H9 (cell line): ENCODE measurements around the gene PKN1. TPM values are rescaled to one million over a fixed set of nuclear protein-coding genes. Genes with fewer than 3 reads are reported as not detected.

Experiments used
- DNase-seq: peaks from one replicate; pipeline ENCODE4 v3.0.0-alpha.2; 2017
- H2AFZ ChIP-seq: one replicate; pipeline ENCODE4 v1.6.1; 2013; ENCODE audit warnings: mild to moderate bottlenecking, low read length, control low read depth, moderate library complexity
- H2AK5ac ChIP-seq: 2 replicates; pipeline ENCODE4 v1.6.1; 2013; ENCODE audit warnings: low read length, control low read depth, mixed read lengths; ENCODE audit not compliant: insufficient read length
- H2BK120ac ChIP-seq: one replicate; pipeline ENCODE4 v1.6.1; 2013; ENCODE audit warnings: low read depth, mild to moderate bottlenecking, low read length, control low read depth, inconsistent platforms; ENCODE audit not compliant: poor library complexity, severe bottlenecking
- H2BK12ac ChIP-seq: 2 replicates; pipeline ENCODE4 v1.6.1; 2013; ENCODE audit warnings: low read length, control low read depth, mixed read lengths, low read depth; ENCODE audit not compliant: insufficient read length
- H2BK15ac ChIP-seq: 2 replicates; pipeline ENCODE4 v1.6.1; 2013; ENCODE audit warnings: low read depth, low read length, control low read depth
- H2BK20ac ChIP-seq: one replicate; pipeline ENCODE4 v1.6.1; 2013; ENCODE audit warnings: low read depth, mild to moderate bottlenecking, low read length, control low read depth, inconsistent platforms; ENCODE audit not compliant: poor library complexity, severe bottlenecking
- H2BK5ac ChIP-seq: 2 replicates; pipeline ENCODE4 v1.6.1; 2013; ENCODE audit warnings: low read length, control low read depth, mixed read lengths; ENCODE audit not compliant: insufficient read length
- H3K14ac ChIP-seq: 2 replicates; pipeline ENCODE4 v1.6.1; 2013; ENCODE audit warnings: low read length, control low read depth; ENCODE audit not compliant: insufficient read depth
- H3K18ac ChIP-seq: 2 replicates; pipeline ENCODE4 v1.6.1; 2013; ENCODE audit warnings: low read depth, mild to moderate bottlenecking, mixed read lengths, low read length, control low read depth; ENCODE audit not compliant: insufficient read length
- H3K23ac ChIP-seq: 2 replicates; pipeline ENCODE4 v1.6.1; 2013; ENCODE audit warnings: low read length, control low read depth, mixed read lengths, low read depth; ENCODE audit not compliant: insufficient read length
- H3K23me2 ChIP-seq: 2 replicates; pipeline ENCODE4 v1.6.1; 2013; ENCODE audit warnings: low read depth, mild to moderate bottlenecking, mixed read lengths, low read length, control low read depth; ENCODE audit not compliant: insufficient read length, poor library complexity, severe bottlenecking
- H3K27ac ChIP-seq: 2 replicates; pipeline ENCODE4 v1.5.1; 2013; ENCODE audit warnings: low read length, control low read depth, mixed read lengths, low read depth; ENCODE audit not compliant: insufficient read length
- H3K27me3 ChIP-seq: 2 replicates; pipeline ENCODE4 v1.6.1; 2013; ENCODE audit warnings: low read length, control low read depth, inconsistent platforms; ENCODE audit not compliant: insufficient read depth
- H3K4ac ChIP-seq: 2 replicates; pipeline ENCODE4 v1.6.1; 2013; ENCODE audit warnings: low read depth, mild to moderate bottlenecking, control low read depth, inconsistent platforms, low read length, moderate library complexity
- H3K4me1 ChIP-seq: 2 replicates; pipeline ENCODE4 v1.6.1; 2013; ENCODE audit warnings: low read length, control low read depth, inconsistent platforms; ENCODE audit not compliant: insufficient read depth
- H3K4me2 ChIP-seq: 2 replicates; pipeline ENCODE4 v1.6.1; 2013; ENCODE audit warnings: low read length, control low read depth, mixed read lengths; ENCODE audit not compliant: insufficient read length, insufficient read depth
- H3K56ac ChIP-seq: 2 replicates; pipeline ENCODE4 v1.6.1; 2013; ENCODE audit warnings: low read depth, mild to moderate bottlenecking, mixed read lengths, low read length, control low read depth; ENCODE audit not compliant: insufficient read length
- H3K79me1 ChIP-seq: 2 replicates; pipeline ENCODE4 v1.6.1; 2013; ENCODE audit warnings: low read depth, mild to moderate bottlenecking, moderate library complexity, low read length, control low read depth, inconsistent platforms; ENCODE audit not compliant: insufficient read depth, poor library complexity, severe bottlenecking
- H3K79me2 ChIP-seq: 2 replicates; pipeline ENCODE4 v1.6.1; 2013; ENCODE audit warnings: low read length, control low read depth, inconsistent platforms; ENCODE audit not compliant: insufficient read depth
- H3K9ac ChIP-seq: 2 replicates; pipeline ENCODE4 v1.6.1; 2013; ENCODE audit warnings: low read length, control low read depth, mixed read lengths; ENCODE audit not compliant: insufficient read length; ENCODE audit errors: extremely low read depth
- H3K9me3 ChIP-seq: one replicate; pipeline ENCODE4 v1.6.1; 2013; ENCODE audit warnings: low read depth, low read length, inconsistent platforms; ENCODE audit not compliant: control insufficient read depth
- H3T11ph ChIP-seq: one replicate; pipeline ENCODE4 v1.6.1; 2013; ENCODE audit warnings: mild to moderate bottlenecking, low read length, control low read depth, inconsistent platforms
- H4K20me1 ChIP-seq: one replicate; pipeline ENCODE4 v1.6.1; 2013; ENCODE audit not compliant: control insufficient read depth, insufficient read length, insufficient read depth
- H4K5ac ChIP-seq: 2 replicates; pipeline ENCODE4 v1.6.1; 2013; ENCODE audit warnings: low read depth, mild to moderate bottlenecking, mixed read lengths, low read length, control low read depth; ENCODE audit not compliant: insufficient read length
- H4K8ac ChIP-seq: replicated peaks from 2 replicates; pipeline ENCODE4 v1.6.1; 2013; ENCODE audit warnings: low read length, control low read depth, mixed read lengths, low read depth; ENCODE audit not compliant: insufficient read length
- H4K91ac ChIP-seq: 2 replicates; pipeline ENCODE4 v1.6.1; 2013; ENCODE audit warnings: low read depth, mild to moderate bottlenecking, moderate library complexity, mixed read lengths, low read length, control low read depth; ENCODE audit not compliant: insufficient read length
- H3K27ac Mint-ChIP-seq, 3 experiments: 2 replicates in 2 of 3; 3 replicates in 1 of 3; pipeline ENCODE4 v1.8.0; 2020 to 2021; ENCODE audit warnings: mixed read lengths in 3 of 3, mild to moderate bottlenecking in 1 of 3, moderate library complexity in 1 of 3
- H3K27me3 Mint-ChIP-seq: 2 replicates; pipeline ENCODE4 v1.8.0; 2021; ENCODE audit warnings: low read depth, mild to moderate bottlenecking, moderate library complexity, mixed read lengths
- H3K36me3 Mint-ChIP-seq, 3 experiments: 2 replicates in 2 of 3; 3 replicates in 1 of 3; pipeline ENCODE4 v1.8.0; 2020 to 2021; ENCODE audit warnings: low read depth in 3 of 3, mixed read lengths in 3 of 3; ENCODE audit not compliant: insufficient read depth in 1 of 3
- H3K4me1 Mint-ChIP-seq, 2 experiments: 2 replicates each; pipeline ENCODE4 v1.8.0; 2020; ENCODE audit warnings: mixed read lengths in 2 of 2
- H3K4me3 Mint-ChIP-seq, 2 experiments: 2 replicates in 1 of 2; 3 replicates in 1 of 2; pipeline ENCODE4 v1.8.0; 2020 to 2021; ENCODE audit warnings: mild to moderate bottlenecking in 2 of 2, mixed read lengths in 2 of 2, moderate library complexity in 1 of 2
- H3K9me3 Mint-ChIP-seq, 2 experiments: 2 replicates in 1 of 2; 3 replicates in 1 of 2; pipeline ENCODE4 v1.8.0; 2020; ENCODE audit warnings: mild to moderate bottlenecking in 2 of 2, mixed read lengths in 2 of 2, moderate library complexity in 1 of 2
- whole genome bisulfite sequencing: extraction: QIAGEN DNeasy Blood & Tissue Kit; methylation state at CpG from one replicate; pipeline ENCODE4 v1.1.7; 2013; ENCODE audit warnings: missing lambda C conversion rate, low lambda C conversion rate, mixed read lengths; ENCODE audit not compliant: insufficient read length; ENCODE audit errors: extremely low coverage; 5-methylcytosine and 5-hydroxymethylcytosine counted together
- total RNA-seq: library from RNA; stranded (reverse); gene quantifications from 2 replicates; pipeline ENCODE4 v1.2.1, GENCODE V29; 2021
- TF ChIP-seq, protein P1 (sequence below): fragments of 200-600 bp; sonication (generic); conservative IDR thresholded peaks from 3 replicates; pipeline ENCODE4 v1.8.0; 2021; ENCODE audit warnings: antibody characterized with exemption, mild to moderate bottlenecking

PKN1 gene
- total RNA-seq, 1 experiment from 2014 or later, result 159 TPM

DNA sequence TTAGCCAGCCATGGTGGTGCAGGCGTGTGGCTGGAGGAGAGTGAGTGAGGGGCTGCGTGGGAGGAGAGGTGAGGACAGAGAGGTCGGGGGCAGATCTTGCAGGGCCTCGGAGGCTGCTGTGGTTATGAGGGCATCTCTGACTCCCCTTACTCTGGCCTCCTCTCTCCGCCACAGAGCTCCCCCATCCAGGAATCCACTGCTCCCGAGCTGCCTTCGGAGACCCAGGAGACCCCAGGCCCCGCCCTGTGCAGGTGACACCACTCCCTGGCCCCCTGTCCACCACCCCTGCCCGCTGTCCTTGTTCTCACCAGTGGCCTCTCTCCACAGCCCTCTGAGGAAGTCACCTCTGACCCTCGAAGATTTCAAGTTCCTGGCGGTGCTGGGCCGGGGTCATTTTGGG is 34.3 kb downstream of the PKN1 start:
- DNase-seq, result no peak
- H2BK15ac ChIP-seq, result no peak overlapping the region
- H3K4ac ChIP-seq, result no peak overlapping the region
- H4K91ac ChIP-seq, result no peak overlapping the region
- Mint-ChIP-seq H3K36me3 (peaks cover 14 to 63% (median 58%) of the 10 kb centered on the region in 3 experiments; a peak in 6 of 7 replicates), H3K27me3 (peaks cover 2% of the 10 kb centered on the region; the same call in 1 of the 2 replicates), H3K9me3 (no peaks in the 10 kb centered on the region), H3K4me3 (no peak overlapping the region), H3K4me1 (peaks cover 4% of the 10 kb centered on the region in 2 experiments; a peak in 1 of 4 replicates), H3K27ac (no peak overlapping the region)
- H3K27me3 ChIP-seq, result no peaks in the 10 kb centered on the region
- WGBS, result no CpG with 5 or more reads among the region's 12 CpGs
- no peak overlapping the region for H4K5ac ChIP-seq
- H3K14ac ChIP-seq, result no peak overlapping the region
- no peak overlapping the region for H2BK20ac ChIP-seq
- H3K27ac ChIP-seq, result no peak overlapping the region
- H3K23me2 ChIP-seq, result peaks cover 2% of the 10 kb centered on the region
- TF ChIP-seq, protein P1, sequence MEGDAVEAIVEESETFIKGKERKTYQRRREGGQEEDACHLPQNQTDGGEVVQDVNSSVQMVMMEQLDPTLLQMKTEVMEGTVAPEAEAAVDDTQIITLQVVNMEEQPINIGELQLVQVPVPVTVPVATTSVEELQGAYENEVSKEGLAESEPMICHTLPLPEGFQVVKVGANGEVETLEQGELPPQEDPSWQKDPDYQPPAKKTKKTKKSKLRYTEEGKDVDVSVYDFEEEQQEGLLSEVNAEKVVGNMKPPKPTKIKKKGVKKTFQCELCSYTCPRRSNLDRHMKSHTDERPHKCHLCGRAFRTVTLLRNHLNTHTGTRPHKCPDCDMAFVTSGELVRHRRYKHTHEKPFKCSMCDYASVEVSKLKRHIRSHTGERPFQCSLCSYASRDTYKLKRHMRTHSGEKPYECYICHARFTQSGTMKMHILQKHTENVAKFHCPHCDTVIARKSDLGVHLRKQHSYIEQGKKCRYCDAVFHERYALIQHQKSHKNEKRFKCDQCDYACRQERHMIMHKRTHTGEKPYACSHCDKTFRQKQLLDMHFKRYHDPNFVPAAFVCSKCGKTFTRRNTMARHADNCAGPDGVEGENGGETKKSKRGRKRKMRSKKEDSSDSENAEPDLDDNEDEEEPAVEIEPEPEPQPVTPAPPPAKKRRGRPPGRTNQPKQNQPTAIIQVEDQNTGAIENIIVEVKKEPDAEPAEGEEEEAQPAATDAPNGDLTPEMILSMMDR, result no peak
- H3K9me3 ChIP-seq, result no peaks in the 10 kb centered on the region
- no peaks in the 10 kb centered on the region for H4K20me1 ChIP-seq
- no peak overlapping the region for H3K56ac ChIP-seq
- H4K8ac ChIP-seq, result no peak overlapping the region
- no peak overlapping the region for H2AK5ac ChIP-seq
- H3K23ac ChIP-seq, result no peak overlapping the region
- no peaks in the 10 kb centered on the region for H3K79me2 ChIP-seq
- H3K4me1 ChIP-seq, result no peaks in the 10 kb centered on the region
- H3K18ac ChIP-seq, result no peak overlapping the region
- no peak overlapping the region for H3T11ph ChIP-seq
- no peak overlapping the region for H2AFZ ChIP-seq
- H2BK5ac ChIP-seq, result no peak overlapping the region
- no peak overlapping the region for H2BK12ac ChIP-seq
- H2BK120ac ChIP-seq, result no peak overlapping the region
- no peaks in the 10 kb centered on the region for H3K79me1 ChIP-seq
- H3K4me2 ChIP-seq, result no peak overlapping the region
- no peak overlapping the region for H3K9ac ChIP-seq
